ENCODE data around the gene HOXB7.
A peak's percentile ranks its signal among the peaks of the same experiment; 100 is the strongest.

Gene HOXB7

DNA sequence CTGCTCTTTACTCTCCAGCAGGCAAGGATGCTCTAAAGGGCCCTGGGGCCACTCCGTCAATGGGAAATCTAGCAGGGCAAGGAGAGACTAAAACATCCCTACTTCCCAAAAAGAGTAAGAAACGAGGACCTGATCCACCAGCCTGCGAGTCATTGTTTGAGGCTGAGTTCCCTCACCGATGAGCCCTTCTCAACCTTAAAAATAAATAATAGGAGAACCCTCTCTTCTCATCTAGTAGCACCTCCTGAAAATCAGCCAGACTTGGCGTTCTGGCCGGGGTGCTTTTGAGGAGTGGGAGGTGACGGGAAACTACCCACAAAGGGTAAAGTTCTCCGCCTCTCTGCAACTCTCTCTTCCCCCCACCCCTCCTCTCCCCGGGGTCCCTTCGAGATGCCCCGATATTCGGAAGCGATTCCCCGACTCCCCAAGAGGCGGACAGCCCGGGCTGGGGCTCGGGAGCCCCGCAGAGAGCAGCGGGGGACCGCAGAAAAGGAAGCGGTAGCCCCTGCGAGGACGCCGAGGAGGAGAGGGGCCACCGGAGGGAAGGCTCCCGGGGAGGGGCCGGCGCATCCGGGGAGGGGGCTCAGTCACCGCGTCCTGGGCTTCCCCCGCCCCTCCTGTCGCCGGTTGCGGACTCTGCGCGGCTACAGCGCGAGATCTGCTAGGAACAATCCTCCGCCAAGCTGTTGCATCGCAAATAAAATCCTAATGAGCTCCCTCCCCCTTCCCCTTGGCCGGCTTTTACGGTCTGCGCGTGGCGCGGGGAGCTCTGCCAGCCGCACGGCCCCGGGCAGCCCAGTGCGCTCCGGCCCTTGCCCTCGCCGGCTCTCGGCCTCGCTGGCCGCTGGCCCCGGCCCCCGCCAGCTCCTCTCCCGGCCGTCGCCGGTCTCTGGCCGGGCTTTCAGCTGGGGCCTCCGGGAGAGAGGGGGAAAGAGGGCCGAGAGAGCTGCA, 14.0 kb upstream of the HOXB7 start:
- H3K4me1 ChIP-seq (ENCODE audit: low read depth, poor library complexity, severe bottlenecking): no peaks in the 10 kb centered on the region
- H3K79me2 ChIP-seq (ENCODE audit: insufficient read depth, low read depth): no peaks in the 10 kb centered on the region
- peak overlapping the region; percentile 94 for H2AFZ ChIP-seq (ENCODE audit: low read depth)
- no peak overlapping the region for H3K27ac ChIP-seq
- no peaks in the 10 kb centered on the region for H4K20me1 ChIP-seq (ENCODE audit: insufficient read depth)
- no peak overlapping the region for H3K4me3 ChIP-seq (IDR thresholded peaks at IDR 0.05; ENCODE audit: insufficient read depth, low read depth, low read length)
- H3K36me3 ChIP-seq (ENCODE audit: insufficient read depth): no peaks in the 10 kb centered on the region
- TF ChIP-seq, protein P1, sequence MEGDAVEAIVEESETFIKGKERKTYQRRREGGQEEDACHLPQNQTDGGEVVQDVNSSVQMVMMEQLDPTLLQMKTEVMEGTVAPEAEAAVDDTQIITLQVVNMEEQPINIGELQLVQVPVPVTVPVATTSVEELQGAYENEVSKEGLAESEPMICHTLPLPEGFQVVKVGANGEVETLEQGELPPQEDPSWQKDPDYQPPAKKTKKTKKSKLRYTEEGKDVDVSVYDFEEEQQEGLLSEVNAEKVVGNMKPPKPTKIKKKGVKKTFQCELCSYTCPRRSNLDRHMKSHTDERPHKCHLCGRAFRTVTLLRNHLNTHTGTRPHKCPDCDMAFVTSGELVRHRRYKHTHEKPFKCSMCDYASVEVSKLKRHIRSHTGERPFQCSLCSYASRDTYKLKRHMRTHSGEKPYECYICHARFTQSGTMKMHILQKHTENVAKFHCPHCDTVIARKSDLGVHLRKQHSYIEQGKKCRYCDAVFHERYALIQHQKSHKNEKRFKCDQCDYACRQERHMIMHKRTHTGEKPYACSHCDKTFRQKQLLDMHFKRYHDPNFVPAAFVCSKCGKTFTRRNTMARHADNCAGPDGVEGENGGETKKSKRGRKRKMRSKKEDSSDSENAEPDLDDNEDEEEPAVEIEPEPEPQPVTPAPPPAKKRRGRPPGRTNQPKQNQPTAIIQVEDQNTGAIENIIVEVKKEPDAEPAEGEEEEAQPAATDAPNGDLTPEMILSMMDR (conservative IDR thresholded peaks at IDR 0.05; ENCODE audit: low read depth, low read length): no peak
- H3K27me3 ChIP-seq (ENCODE audit: insufficient read depth, low read depth): peaks cover 61% of the 10 kb centered on the region
- peak overlapping the region; percentile 78; the same call in 1 of the 2 replicates for H3K9ac ChIP-seq
- H3K4me2 ChIP-seq: peak overlapping the region; percentile 89; the same call in 1 of the 2 replicates

DNA sequence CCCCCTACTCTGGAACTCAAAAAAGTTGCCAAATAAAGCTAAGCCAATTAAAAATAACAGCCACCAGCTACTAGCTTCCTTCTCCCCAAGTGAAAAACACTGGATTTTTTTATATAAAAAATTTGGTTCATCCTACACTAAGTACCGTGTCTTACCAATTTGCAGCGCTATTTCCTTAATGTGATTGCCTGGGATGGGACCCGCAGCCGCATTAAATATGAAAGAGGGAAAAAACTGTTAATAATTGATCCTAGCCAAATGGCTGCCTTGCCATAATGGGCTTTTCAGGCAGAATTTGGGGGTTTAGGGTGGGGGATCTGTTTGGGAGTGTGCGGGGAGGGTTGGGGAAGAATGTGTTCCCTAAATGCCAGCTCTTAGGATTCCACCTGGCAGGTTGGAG, 13.3 kb upstream of the HOXB7 start:
- Histone ChIP-seq H3K27ac (no peak overlapping the region), H3K79me2 (ENCODE audit: insufficient read depth, low read depth) (no peaks in the 10 kb centered on the region)

DNA sequence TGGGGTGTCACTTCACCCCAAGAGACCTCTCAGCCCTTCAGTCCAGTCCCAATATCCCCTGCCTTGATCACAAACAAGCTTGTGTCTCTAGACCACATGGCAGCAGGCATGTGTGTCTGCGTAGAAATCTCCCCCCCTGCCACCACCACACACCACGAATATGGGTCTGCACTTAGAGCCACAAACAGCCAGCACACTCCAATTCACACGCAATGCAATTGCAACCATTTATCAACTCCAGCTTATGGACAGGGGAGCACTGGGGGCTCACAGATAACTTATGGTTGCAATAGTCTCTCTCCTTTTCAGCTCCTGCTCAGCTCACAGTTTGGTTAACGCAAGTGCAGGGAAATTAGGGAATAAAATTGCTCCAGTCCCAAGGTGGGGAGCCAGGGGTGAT, 12.8 kb upstream of the HOXB7 start:
- Histone ChIP-seq H3K4me2 (no peak overlapping the region), H3K4me3 (IDR thresholded peaks at IDR 0.05; ENCODE audit: insufficient read depth, low read depth, low read length) (no peak overlapping the region), H3K79me2 (ENCODE audit: insufficient read depth, low read depth) (no peaks in the 10 kb centered on the region), H2AFZ (ENCODE audit: low read depth) (no peak overlapping the region), H3K36me3 (ENCODE audit: insufficient read depth) (no peaks in the 10 kb centered on the region), H3K27ac (no peak overlapping the region), H3K4me1 (ENCODE audit: low read depth, poor library complexity, severe bottlenecking) (peaks cover 8% of the 10 kb centered on the region), H4K20me1 (ENCODE audit: insufficient read depth) (no peaks in the 10 kb centered on the region), H3K9ac (no peak overlapping the region), H3K27me3 (ENCODE audit: insufficient read depth, low read depth) (peaks cover 70% of the 10 kb centered on the region)
- TF ChIP-seq, protein P1 (conservative IDR thresholded peaks at IDR 0.05; ENCODE audit: low read depth, low read length): no peak

More for the DNA sequence above, 13.3 kb upstream of the HOXB7 start:
- Histone ChIP-seq H3K4me2 (no peak overlapping the region), H3K27me3 (ENCODE audit: insufficient read depth, low read depth) (peaks cover 67% of the 10 kb centered on the region), H4K20me1 (ENCODE audit: insufficient read depth) (no peaks in the 10 kb centered on the region), H3K36me3 (ENCODE audit: insufficient read depth) (no peaks in the 10 kb centered on the region), H3K4me1 (ENCODE audit: low read depth, poor library complexity, severe bottlenecking) (peaks cover 3% of the 10 kb centered on the region), H3K4me3 (IDR thresholded peaks at IDR 0.05; ENCODE audit: insufficient read depth, low read depth, low read length) (no peak overlapping the region), H2AFZ (ENCODE audit: low read depth) (no peak overlapping the region), H3K9ac (no peak overlapping the region)
- TF ChIP-seq, protein P1 (conservative IDR thresholded peaks at IDR 0.05; ENCODE audit: low read depth, low read length): no peak

DNA sequence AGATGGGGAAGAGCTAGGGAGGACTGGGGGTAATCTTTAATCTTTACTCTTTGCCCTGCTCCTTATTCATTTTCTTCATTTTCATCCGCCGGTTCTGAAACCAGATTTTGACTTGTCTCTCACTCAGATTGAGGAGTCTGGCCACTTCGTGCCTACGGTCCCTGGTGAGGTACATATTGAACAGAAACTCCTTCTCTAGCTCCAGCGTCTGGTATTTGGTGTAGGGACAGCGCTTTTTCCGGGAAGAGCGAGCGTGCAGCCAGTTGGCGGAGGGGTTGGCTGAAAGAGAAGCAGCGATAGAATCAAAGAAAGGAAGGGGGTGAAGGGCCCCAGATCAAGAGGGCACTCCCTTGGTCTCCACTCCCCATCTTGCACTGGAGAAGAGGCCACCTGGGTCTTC, 12.0 kb upstream of the HOXB7 start:
- H3K9ac ChIP-seq: no peak overlapping the region
- no peaks in the 10 kb centered on the region for H3K79me2 ChIP-seq (ENCODE audit: insufficient read depth, low read depth)
- H3K4me2 ChIP-seq: no peak overlapping the region
- TF ChIP-seq, protein P1 (conservative IDR thresholded peaks at IDR 0.05; ENCODE audit: low read depth, low read length): no peak
- H3K36me3 ChIP-seq (ENCODE audit: insufficient read depth): no peaks in the 10 kb centered on the region
- H3K4me1 ChIP-seq (ENCODE audit: low read depth, poor library complexity, severe bottlenecking): peaks cover 14% of the 10 kb centered on the region
- H2AFZ ChIP-seq (ENCODE audit: low read depth): no peak overlapping the region
- H4K20me1 ChIP-seq (ENCODE audit: insufficient read depth): no peaks in the 10 kb centered on the region
- no peak overlapping the region for H3K27ac ChIP-seq
- peaks cover 70% of the 10 kb centered on the region for H3K27me3 ChIP-seq (ENCODE audit: insufficient read depth, low read depth)
- H3K4me3 ChIP-seq (IDR thresholded peaks at IDR 0.05; ENCODE audit: insufficient read depth, low read depth, low read length): no peak overlapping the region
